GM12878 (cell line): Measurements from ENCODE around the gene C1QL1.

Experiments used
- ZNF274 ChIP-seq: IDR thresholded peaks from one replicate; pipeline ENCODE4 v1.8.0; 2011; ENCODE audit not compliant: insufficient read length, insufficient read depth
- TF ChIP-seq, protein P1 (sequence below), 3 experiments: IDR thresholded peaks in 2 of 3; conservative IDR thresholded peaks in 1 of 3; 2 replicates each; pipeline ENCODE4 v1.5.1; 2011; ENCODE audit warnings: low read depth in 3 of 3, low read length in 3 of 3, mild to moderate bottlenecking in 3 of 3, control low read depth in 2 of 3, moderate library complexity in 2 of 3, inconsistent platforms in 1 of 3, mixed read lengths in 1 of 3; ENCODE audit not compliant: control insufficient read depth in 2 of 3, insufficient read depth in 1 of 3; ENCODE audit errors: extremely low read depth in 1 of 3

DNA sequence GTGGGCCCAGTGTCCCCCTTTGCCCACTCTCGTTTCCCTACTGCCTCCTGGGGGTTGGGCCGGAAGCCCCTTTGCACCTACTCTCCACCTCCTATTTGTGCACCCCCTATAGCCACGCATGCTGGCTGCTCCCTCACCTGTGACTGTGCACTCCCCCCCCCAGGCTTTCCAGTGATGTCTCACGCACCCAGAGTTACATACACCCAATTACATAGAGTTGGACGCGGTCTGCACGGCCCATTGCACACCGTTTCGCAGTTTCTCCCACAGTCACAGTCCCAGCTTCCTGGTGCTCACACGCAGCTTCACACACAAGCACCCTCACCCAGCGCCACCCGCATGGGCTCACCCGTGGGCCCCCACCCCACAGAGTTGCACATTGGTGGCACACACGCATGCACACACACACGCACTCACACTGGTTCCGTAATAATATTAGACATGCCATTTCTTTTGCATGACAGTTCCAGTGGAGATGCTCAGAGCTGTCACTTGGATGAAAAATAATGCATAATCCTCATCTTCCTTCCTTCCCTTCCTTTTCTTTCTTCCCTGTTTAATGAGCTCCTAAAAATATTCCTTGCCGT lies 21.5 kb upstream of the C1QL1 start:
- TF ChIP-seq, protein P1, sequence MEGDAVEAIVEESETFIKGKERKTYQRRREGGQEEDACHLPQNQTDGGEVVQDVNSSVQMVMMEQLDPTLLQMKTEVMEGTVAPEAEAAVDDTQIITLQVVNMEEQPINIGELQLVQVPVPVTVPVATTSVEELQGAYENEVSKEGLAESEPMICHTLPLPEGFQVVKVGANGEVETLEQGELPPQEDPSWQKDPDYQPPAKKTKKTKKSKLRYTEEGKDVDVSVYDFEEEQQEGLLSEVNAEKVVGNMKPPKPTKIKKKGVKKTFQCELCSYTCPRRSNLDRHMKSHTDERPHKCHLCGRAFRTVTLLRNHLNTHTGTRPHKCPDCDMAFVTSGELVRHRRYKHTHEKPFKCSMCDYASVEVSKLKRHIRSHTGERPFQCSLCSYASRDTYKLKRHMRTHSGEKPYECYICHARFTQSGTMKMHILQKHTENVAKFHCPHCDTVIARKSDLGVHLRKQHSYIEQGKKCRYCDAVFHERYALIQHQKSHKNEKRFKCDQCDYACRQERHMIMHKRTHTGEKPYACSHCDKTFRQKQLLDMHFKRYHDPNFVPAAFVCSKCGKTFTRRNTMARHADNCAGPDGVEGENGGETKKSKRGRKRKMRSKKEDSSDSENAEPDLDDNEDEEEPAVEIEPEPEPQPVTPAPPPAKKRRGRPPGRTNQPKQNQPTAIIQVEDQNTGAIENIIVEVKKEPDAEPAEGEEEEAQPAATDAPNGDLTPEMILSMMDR (IDR thresholded peaks at IDR 0.05 in 2 of 3, conservative IDR thresholded peaks at IDR 0.05 in 1 of 3; ENCODE audit: control insufficient read depth in 2 of 3, extremely low read depth in 1 of 3, insufficient read depth in 1 of 3, low read depth in 3 of 3, low read length in 3 of 3) = no peak
- no peak for TF ChIP-seq ZNF274
